ENCODE data around the gene DOCK9. TPM values are rescaled to one million over a fixed set of nuclear protein-coding genes. Genes with fewer than 3 reads are reported as not detected.

The DOCK9 gene
- total RNA-seq, 1 donor from 2014 or later: 43.5 TPM

DNA sequence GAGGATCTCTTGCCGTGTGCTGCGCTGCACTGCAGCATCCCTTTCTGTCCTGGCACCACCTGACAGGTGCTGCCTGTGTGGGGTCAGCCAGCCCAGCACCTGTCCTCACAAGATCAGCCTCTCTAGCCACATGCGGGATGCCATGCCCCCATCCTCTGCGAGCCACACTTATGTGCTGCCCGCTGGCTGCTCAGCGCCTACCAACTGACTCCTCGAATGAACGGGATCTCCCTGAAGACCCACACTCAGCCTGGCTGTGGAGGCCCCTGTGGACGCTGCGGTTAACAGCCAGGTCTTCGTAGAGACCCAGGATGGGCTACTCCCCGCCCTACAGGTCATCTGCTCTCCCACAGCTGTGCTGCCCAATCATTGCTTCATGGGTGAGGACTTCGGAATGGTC is 106.1 kb downstream of the DOCK9 start:
- H3K36me3 Mint-ChIP-seq (ENCODE audit: low read depth): peaks cover 74% of the 10 kb centered on the region
- H3K27ac Mint-ChIP-seq: no peak overlapping the region
- H3K4me1 Mint-ChIP-seq: peaks cover 37% of the 10 kb centered on the region
- H3K27me3 Mint-ChIP-seq: no peaks in the 10 kb centered on the region
- no peak overlapping the region for H3K4me3 Mint-ChIP-seq
- intact Hi-C loops (cut with micrococcal nuclease): loop anchor here (10.0 kb wide), 1 partner anchor 393 kb away; no protein-coding TSS in a partner anchor
- H3K9me3 Mint-ChIP-seq: peaks cover 17% of the 10 kb centered on the region
- DNase-seq: no peak

DNA sequence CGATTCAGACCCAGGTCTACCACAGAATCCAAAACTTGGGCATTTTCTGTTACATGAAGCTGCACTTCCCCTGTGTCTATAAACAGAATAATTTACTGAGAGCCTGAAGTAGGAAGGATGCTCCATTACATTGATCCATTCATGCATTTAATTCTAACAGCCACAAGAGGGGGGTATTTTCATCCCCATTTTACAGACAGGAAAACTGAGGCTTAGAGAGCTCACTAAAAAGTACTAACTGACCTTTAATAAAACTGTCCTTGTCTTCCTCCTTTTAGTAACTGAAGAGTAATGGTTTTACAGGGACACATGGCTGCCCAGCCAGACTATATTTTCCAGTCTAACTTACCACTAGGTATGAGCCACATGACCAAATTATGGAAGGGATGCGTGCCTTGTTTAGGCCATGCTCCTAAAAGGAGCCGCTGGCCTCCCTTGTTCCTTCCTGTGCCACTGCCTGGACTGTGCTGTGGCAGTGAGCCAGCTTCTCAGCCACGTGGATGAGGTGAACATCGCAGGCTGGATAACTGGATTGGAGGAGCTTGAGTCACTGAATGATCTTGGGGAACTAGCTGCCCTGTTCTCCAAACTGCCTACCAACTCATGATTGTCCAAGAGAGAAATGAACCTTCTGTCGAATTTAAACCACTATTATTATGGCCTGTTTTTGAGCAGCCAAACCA is 108.3 kb downstream of the DOCK9 start:
- DNase-seq: no peak
- Mint-ChIP-seq H3K27me3 (no peaks in the 10 kb centered on the region), H3K9me3 (peaks cover 12% of the 10 kb centered on the region), H3K4me1 (peaks cover 25% of the 10 kb centered on the region), H3K4me3 (no peak overlapping the region), H3K36me3 (ENCODE audit: low read depth) (peaks cover 77% of the 10 kb centered on the region), H3K27ac (no peak overlapping the region)
- intact Hi-C loops (cut with micrococcal nuclease): loop anchor here (1.0 to 10.0 kb wide), 3 partner anchors 164 to 395 kb away; no protein-coding TSS in a partner anchor

DNA sequence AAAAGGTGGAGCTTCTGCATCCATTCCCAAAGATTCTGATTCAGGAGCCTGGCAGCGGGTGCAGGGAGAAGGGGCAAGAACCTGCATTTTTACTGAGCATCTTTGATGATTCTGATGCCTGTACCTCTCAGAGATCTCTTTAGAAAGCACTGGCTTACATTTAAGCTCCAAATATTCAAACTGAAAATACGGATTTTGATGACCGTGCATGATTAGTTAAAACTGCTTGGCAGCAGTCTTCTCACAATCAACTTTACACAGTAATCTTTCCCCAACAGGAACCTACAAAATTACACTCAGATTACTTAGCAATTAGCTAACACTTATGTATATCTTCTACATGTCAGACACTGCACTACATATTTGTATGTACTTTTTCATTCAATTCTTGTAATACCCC is 108.9 kb downstream of the DOCK9 start:
- Mint-ChIP-seq H3K4me1 (peaks cover 19% of the 10 kb centered on the region), H3K27ac (no peak overlapping the region), H3K4me3 (no peak overlapping the region), H3K36me3 (ENCODE audit: low read depth) (peaks cover 76% of the 10 kb centered on the region), H3K9me3 (peaks cover 11% of the 10 kb centered on the region), H3K27me3 (no peaks in the 10 kb centered on the region)
- no peak for DNase-seq
- intact Hi-C loops (cut with micrococcal nuclease): loop anchor here (1.0 to 5.0 kb wide), 2 partner anchors 164 to 218 kb away; no protein-coding TSS in a partner anchor

DNA sequence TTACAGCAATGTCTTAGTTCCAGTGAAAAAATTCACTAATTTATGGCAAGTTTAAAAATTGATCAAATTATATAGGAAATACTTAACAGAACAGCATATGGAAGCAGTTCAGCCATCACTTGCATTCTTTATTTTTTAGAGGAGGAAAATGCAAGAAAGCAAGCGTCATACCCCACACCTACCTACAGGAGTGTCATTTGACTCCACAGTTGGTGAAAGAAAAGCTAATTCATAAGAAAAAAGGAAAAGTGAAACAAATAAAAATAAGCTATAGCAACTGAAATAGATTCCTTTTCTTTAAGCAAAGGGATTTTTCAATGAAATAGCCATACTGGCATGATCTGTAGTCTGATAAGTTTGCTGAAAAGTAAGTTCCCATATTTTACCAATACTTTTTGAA is 111.0 kb downstream of the DOCK9 start:
- peaks cover 16% of the 10 kb centered on the region for H3K4me1 Mint-ChIP-seq
- H3K27ac Mint-ChIP-seq: no peak overlapping the region
- H3K9me3 Mint-ChIP-seq: no peaks in the 10 kb centered on the region
- DNase-seq: no peak
- H3K36me3 Mint-ChIP-seq (ENCODE audit: low read depth): peaks cover 70% of the 10 kb centered on the region
- H3K4me3 Mint-ChIP-seq: no peak overlapping the region
- no peaks in the 10 kb centered on the region for H3K27me3 Mint-ChIP-seq
- intact Hi-C loops (cut with micrococcal nuclease): loop anchor here (5.0 kb wide), 1 partner anchor 220 kb away; no protein-coding TSS in a partner anchor

DNA sequence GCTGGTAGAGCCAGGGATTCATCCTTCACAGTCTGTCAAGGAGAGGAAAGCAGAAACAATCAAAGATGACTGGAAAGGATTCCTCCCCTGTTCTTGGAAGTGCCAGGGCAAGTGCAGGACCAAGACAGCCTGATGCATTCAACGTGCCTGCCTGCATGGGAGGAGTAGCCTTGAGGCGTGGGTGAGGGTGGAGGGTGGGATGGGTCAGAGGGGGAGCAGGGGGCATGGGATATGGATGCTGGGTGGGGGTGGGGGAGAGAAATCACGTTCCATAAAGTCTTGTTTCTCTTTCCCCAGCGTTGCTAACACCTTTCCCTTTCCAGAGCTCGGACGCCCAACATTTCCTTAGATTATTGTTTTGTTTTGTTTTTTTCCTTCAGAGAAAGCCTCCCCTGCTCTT is 117.4 kb downstream of the DOCK9 start:
- peaks cover 78% of the 10 kb centered on the region for H3K36me3 Mint-ChIP-seq (ENCODE audit: low read depth)
- no peak for DNase-seq
- intact Hi-C loops (cut with micrococcal nuclease): no loop called here
- no peak overlapping the region for H3K27ac Mint-ChIP-seq
- H3K4me3 Mint-ChIP-seq: no peak overlapping the region
- no peaks in the 10 kb centered on the region for H3K27me3 Mint-ChIP-seq
- no peaks in the 10 kb centered on the region for H3K9me3 Mint-ChIP-seq
- H3K4me1 Mint-ChIP-seq: peaks cover under 1% of the 10 kb centered on the region

DNA sequence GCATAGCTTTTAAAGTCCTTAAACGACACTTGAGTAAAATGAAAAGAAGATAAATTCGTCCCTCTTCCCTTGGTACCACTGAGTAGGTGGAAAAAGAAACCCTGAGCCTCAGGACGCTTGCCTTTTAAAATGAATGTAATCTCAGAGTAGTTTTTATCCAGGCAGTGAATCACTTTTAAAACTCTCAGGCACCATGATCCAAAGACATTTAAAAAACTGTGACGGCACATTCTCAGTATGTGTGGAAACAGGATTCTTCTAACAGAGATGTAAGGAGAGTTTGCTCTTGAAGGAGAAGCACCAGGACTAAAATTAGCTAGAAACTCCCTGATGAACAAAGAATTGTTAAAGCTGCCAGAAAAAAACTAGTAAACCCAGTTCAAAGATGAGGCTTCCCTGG is 119.7 kb downstream of the DOCK9 start:
- Mint-ChIP-seq H3K4me3 (no peak overlapping the region), H3K9me3 (peaks cover 3% of the 10 kb centered on the region), H3K4me1 (peaks cover 12% of the 10 kb centered on the region), H3K36me3 (ENCODE audit: low read depth) (peaks cover 79% of the 10 kb centered on the region), H3K27me3 (no peaks in the 10 kb centered on the region), H3K27ac (no peak overlapping the region)
- intact Hi-C loops (cut with micrococcal nuclease): no loop called here
- DNase-seq: no peak

DNA sequence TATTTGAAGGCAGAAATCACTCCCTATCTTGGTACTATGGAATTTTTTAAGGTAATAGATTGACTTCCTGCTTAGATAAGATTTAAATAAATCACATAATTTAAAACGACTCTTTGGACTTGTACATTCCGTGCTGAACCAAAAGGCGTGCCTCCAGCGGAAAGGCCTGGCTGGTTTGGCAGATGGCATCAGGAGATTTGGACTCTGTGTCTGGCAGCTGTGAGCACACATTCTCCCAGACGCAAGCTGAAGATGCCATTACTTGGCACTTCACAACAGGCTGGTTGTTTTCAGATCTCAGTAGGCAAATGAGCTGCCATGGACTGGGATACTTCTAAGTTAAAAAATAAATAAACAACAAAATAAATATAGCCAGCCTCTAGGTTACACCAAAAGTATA is 120.9 kb downstream of the DOCK9 start:
- no peak for DNase-seq
- Mint-ChIP-seq H3K27me3 (no peaks in the 10 kb centered on the region), H3K9me3 (peaks cover 3% of the 10 kb centered on the region), H3K4me3 (no peak overlapping the region), H3K36me3 (ENCODE audit: low read depth) (peaks cover 75% of the 10 kb centered on the region), H3K27ac (no peak overlapping the region), H3K4me1 (peaks cover 17% of the 10 kb centered on the region)
- intact Hi-C loops (cut with micrococcal nuclease): no loop called here

DNA sequence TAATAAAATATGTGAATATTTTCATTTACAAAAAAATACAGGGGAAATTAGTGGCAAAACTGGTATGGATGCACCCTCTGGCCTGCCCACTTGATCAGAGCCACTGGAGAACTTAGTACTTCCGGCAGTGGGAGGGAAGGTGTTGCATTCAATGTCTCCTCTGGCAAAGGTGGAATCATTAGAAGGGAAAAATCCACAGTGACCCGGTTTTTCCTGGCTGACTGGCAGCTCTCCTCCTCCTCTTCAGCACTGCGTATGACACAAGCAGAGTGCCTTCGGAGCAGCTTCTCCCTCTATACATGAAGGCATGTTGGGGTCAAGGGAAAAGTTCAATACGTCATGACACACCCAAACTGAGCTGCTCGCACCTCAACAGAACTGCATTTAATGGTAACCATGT is 123.4 kb downstream of the DOCK9 start:
- Mint-ChIP-seq H3K27me3 (no peaks in the 10 kb centered on the region), H3K36me3 (ENCODE audit: low read depth) (peaks cover 59% of the 10 kb centered on the region), H3K9me3 (peaks cover 3% of the 10 kb centered on the region), H3K4me3 (no peak overlapping the region), H3K27ac (no peak overlapping the region), H3K4me1 (peaks cover 19% of the 10 kb centered on the region)
- DNase-seq: no peak
- intact Hi-C loops (cut with micrococcal nuclease): no loop called here

DNA sequence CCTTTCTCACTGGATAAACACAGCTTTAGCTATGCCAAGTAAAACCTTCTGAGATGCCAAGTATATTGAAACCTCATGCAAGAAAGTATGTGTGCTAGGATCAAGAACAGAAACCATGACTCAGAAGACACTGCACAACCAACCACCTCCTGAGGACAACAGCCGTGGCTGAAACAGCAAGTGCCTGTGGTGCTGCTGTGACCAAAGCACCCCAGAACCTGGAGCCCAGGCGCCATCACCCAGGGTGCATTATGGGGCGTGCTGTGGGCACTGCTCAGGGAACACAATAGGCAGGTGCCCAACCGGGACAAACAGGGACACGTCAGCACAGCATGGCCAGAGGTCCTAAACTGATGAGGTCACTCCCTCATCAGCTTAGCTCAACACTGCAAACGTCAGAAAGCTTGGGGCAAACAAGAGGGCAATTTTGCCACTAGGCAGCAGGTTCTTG is 124.1 kb downstream of the DOCK9 start:
- Mint-ChIP-seq H3K4me1 (peaks cover 19% of the 10 kb centered on the region), H3K27me3 (no peaks in the 10 kb centered on the region), H3K9me3 (peaks cover 3% of the 10 kb centered on the region), H3K27ac (peak overlapping the region; percentile 81), H3K4me3 (peak overlapping the region; percentile 46), H3K36me3 (ENCODE audit: low read depth) (peaks cover 53% of the 10 kb centered on the region)
- peak; percentile 86 for DNase-seq
- intact Hi-C loops (cut with micrococcal nuclease): loop anchor here (1.0 to 2.0 kb wide), 2 partner anchors 22 to 173 kb away; no protein-coding TSS in a partner anchor

DNA sequence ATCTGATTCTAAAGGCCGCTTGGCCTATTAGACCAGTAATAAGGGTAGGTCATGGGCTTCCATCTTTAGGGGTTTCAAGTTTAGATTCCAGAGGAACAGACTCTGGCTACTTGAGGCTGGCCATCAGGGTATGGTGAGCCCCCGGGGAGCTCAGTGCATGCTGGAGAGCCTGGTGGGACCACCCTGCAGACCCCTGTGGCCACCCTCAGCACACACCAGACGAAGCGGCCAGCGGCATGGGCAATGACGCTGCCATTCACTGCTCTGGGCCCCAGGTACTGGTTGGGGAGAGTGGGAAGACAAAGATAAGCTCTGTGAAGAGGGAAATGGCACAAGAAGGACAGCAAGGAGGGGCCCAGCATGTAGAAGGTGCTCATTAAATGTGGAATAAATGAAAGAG is 126.6 kb downstream of the DOCK9 start:
- no peaks in the 10 kb centered on the region for H3K27me3 Mint-ChIP-seq
- H3K27ac Mint-ChIP-seq: no peak overlapping the region
- intact Hi-C loops (cut with micrococcal nuclease): no loop called here
- peaks cover 3% of the 10 kb centered on the region for H3K9me3 Mint-ChIP-seq
- peaks cover 20% of the 10 kb centered on the region for H3K4me1 Mint-ChIP-seq
- peaks cover 50% of the 10 kb centered on the region for H3K36me3 Mint-ChIP-seq (ENCODE audit: low read depth)
- H3K4me3 Mint-ChIP-seq: no peak overlapping the region
- DNase-seq: no peak

DNA sequence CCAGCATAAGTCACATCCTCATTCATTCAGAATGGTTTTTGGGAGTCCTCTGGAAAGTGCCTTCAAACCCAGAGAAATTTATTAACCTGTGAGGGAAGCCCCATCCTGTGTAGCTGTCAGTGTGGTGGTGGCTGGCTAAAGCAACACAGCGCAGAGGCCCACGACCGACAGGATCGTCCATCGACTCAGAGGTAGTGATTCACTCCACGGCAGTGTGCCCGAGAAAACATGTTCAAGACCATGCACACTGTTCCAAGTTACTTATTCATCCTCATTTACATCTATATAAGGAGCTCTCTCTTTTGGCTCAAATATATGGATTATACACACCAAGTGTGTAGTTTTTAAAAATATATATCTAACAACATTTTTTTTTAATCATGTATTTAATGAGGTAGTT is 129.1 kb downstream of the DOCK9 start:
- no peak for DNase-seq
- H3K27me3 Mint-ChIP-seq: no peaks in the 10 kb centered on the region
- H3K4me3 Mint-ChIP-seq: no peak overlapping the region
- no peak overlapping the region for H3K27ac Mint-ChIP-seq
- H3K36me3 Mint-ChIP-seq (ENCODE audit: low read depth): peaks cover 43% of the 10 kb centered on the region
- H3K4me1 Mint-ChIP-seq: peaks cover 14% of the 10 kb centered on the region
- peaks cover under 1% of the 10 kb centered on the region for H3K9me3 Mint-ChIP-seq
- intact Hi-C loops (cut with micrococcal nuclease): loop anchor here (10.0 kb wide), 1 partner anchor 404 kb away; no protein-coding TSS in a partner anchor

DNA sequence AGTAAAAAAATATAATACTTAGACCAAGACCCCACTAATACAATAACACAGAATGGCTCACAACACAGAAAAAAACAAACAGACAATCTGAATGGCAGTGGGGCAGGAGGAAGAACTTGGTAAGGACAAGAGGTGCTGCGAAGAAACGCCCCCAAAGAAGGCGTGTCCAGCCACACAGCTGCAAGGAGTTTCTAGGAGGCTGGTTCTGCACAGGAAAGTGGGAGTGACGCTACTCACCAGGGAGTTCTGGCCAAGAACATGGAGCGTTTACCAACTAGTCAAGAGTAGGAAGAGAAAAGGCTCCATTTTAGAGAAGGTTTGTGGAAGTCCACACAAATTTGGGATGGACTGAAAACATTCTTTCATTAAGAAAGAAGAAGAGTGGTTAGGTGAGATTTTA is 130.1 kb downstream of the DOCK9 start:
- H3K27ac Mint-ChIP-seq: no peak overlapping the region
- H3K9me3 Mint-ChIP-seq: no peaks in the 10 kb centered on the region
- no peaks in the 10 kb centered on the region for H3K27me3 Mint-ChIP-seq
- H3K4me1 Mint-ChIP-seq: peaks cover 8% of the 10 kb centered on the region
- H3K4me3 Mint-ChIP-seq: no peak overlapping the region
- intact Hi-C loops (cut with micrococcal nuclease): loop anchor here (10.0 kb wide), 1 partner anchor 403 kb away; no protein-coding TSS in a partner anchor
- DNase-seq: no peak
- peaks cover 42% of the 10 kb centered on the region for H3K36me3 Mint-ChIP-seq (ENCODE audit: low read depth)

DNA sequence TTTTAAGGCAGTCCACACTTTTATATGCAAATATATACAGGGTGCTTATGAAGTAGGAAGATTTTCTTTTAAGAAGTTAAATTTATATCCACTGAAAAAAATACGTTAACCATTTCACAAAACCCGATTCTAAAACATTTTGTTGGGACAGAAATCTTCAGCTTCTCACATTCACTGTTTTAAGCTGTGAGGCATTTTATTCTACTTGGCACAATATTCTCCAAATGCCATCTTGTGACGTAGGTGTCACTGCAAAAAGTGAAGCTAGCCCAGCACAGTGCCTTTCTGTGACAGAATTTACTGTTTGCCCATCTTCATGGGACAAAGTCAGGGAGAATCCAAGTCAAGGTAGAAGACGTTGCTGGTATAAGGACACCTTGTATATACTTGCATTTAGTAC is 130.9 kb downstream of the DOCK9 start:
- intact Hi-C loops (cut with micrococcal nuclease): loop anchor here (10.0 kb wide), 1 partner anchor 402 kb away; no protein-coding TSS in a partner anchor
- DNase-seq: no peak
- Mint-ChIP-seq H3K27ac (no peak overlapping the region), H3K4me3 (no peak overlapping the region), H3K4me1 (peaks cover 7% of the 10 kb centered on the region), H3K9me3 (no peaks in the 10 kb centered on the region), H3K36me3 (ENCODE audit: low read depth) (peaks cover 39% of the 10 kb centered on the region), H3K27me3 (no peaks in the 10 kb centered on the region)

DNA sequence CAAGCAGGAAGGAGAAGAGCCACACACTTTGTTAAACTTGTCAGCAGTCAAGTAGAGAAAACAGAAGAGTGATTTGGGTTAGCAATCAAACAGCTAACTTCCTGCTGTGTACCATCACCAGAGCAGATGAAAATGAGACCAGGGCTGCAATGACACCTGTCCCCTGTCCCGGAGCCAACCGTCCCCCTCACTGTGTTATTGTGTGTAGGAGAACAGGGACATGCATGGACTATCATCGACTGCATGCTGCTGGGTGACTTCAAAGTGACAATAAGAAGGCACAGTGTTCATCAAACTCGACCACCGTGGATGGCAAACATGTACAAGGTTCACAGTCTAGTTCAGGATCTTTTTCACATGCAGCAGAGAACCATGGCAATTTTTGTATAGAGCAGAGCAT is 131.3 kb downstream of the DOCK9 start:
- peaks cover 37% of the 10 kb centered on the region for H3K36me3 Mint-ChIP-seq (ENCODE audit: low read depth)
- H3K4me3 Mint-ChIP-seq: no peak overlapping the region
- peaks cover 6% of the 10 kb centered on the region for H3K4me1 Mint-ChIP-seq
- DNase-seq: no peak
- intact Hi-C loops (cut with micrococcal nuclease): loop anchor here (10.0 kb wide), 1 partner anchor 402 kb away; no protein-coding TSS in a partner anchor
- H3K9me3 Mint-ChIP-seq: no peaks in the 10 kb centered on the region
- no peaks in the 10 kb centered on the region for H3K27me3 Mint-ChIP-seq
- H3K27ac Mint-ChIP-seq: no peak overlapping the region
